ENCODE data around the gene RNF208. TPM values are rescaled to one million over a fixed set of nuclear protein-coding genes. Genes with fewer than 3 reads are reported as not detected.

The RNF208 gene
- total and polyA plus RNA-seq, 10 of the 15 experiments (the other 5 are each of a cell fraction or from before 2014, with no cell fraction given) = 0.06 to 10.7 (median 0.77) TPM

GRCh38 chr9:137233143-137233980 lies 11.3 kb upstream of the RNF208 start:
- Histone ChIP-seq H3K4me3 (no peak overlapping the region), H3K9me3 (replicated peaks; ENCODE audit: control insufficient read depth, insufficient read depth, low read length) (no peaks in the 10 kb centered on the region), H3K36me3 (ENCODE audit: control insufficient read depth in 2 of 2, insufficient read depth in 2 of 2, low read length in 1 of 2) (no peaks in the 10 kb centered on the region), H3K27me3 (replicated peaks in 1 of 2; ENCODE audit: control insufficient read depth in 2 of 2, insufficient read depth in 2 of 2, low read length in 1 of 2) (no peaks in the 10 kb centered on the region), H4K20me1 (ENCODE audit: control insufficient read depth, insufficient read depth) (no peaks in the 10 kb centered on the region), H3K27ac (ENCODE audit: control insufficient read depth, insufficient read depth) (no peak overlapping the region), H3K79me2 (ENCODE audit: control insufficient read depth, insufficient read depth, low read length) (no peaks in the 10 kb centered on the region; the same call in 1 of the 2 replicates), H3K9ac (ENCODE audit: control insufficient read depth, insufficient read depth, low read length) (no peak overlapping the region), H3K4me1 (ENCODE audit: control insufficient read depth, insufficient read depth, low read length) (peaks cover 19% of the 10 kb centered on the region), H3K4me2 (ENCODE audit: control insufficient read depth, insufficient read depth) (no peak overlapping the region), H2AFZ (ENCODE audit: control insufficient read depth, low read depth, low read length) (no peak overlapping the region)
- no peak for TF ChIP-seq NR2F1 (conservative IDR thresholded peaks at IDR 0.05)
- no peak for TF ChIP-seq PKNOX1 (IDR thresholded peaks at IDR 0.05)
- TF ChIP-seq EP300 (IDR thresholded peaks at IDR 0.05; ENCODE audit: borderline replicate concordance in 1 of 2, control insufficient read depth in 1 of 2, low read depth in 2 of 2, low read length in 2 of 2) = no peak
- TF ChIP-seq SREBF1 (IDR thresholded peaks at IDR 0.05; ENCODE audit: low read length) = no peak
- no peak for TF ChIP-seq CHD1 (IDR thresholded peaks at IDR 0.05; ENCODE audit: low read depth, low read length)
- no peak for TF ChIP-seq KLF5 (IDR thresholded peaks at IDR 0.05; ENCODE audit: partially characterized antibody)
- no peak for TF ChIP-seq HSF1 (IDR thresholded peaks at IDR 0.05; ENCODE audit: low read depth, low read length)
- no peak for TF ChIP-seq FOXK2 (IDR thresholded peaks at IDR 0.05)
- TF ChIP-seq SIX5 (IDR thresholded peaks at IDR 0.05; ENCODE audit: low read depth, low read length, severe bottlenecking) = no peak
- TF ChIP-seq CUX1 (IDR thresholded peaks at IDR 0.05; ENCODE audit: insufficient replicate concordance, low read depth, low read length) = no peak
- TF ChIP-seq TCF7 (IDR thresholded peaks at IDR 0.05; ENCODE audit: borderline replicate concordance) = no peak
- ChIA-PET POLR2A (no interaction called here), CTCF (no interaction called here), RAD21 (ENCODE audit: unreplicated experiment) (no interaction called here), SMC1A (ENCODE audit: uncharacterized antibody, unreplicated experiment) (no interaction called here)
- FAIRE-seq (no peak), ATAC-seq (no peak), DNase-seq (ENCODE audit: low read depth, low spot score) (no peak)
- intact Hi-C loops (cut with micrococcal nuclease; ENCODE audit: unreplicated experiment) (no loop called here), in situ Hi-C loops (cut with MboI) (no loop called here)
- no TSS peak for BruUV-seq (replicated peaks)
- 32% methylated on average over 27 of the region's 40 CpGs for WGBS (ENCODE audit: insufficient coverage, insufficient replicate concordance, low lambda C conversion rate, missing lambda C conversion rate)
